Ascending aorta (tissue), 2 donors: Measurements from ENCODE around the gene AMD1. TPM values are rescaled to one million over a fixed set of nuclear protein-coding genes. Genes with fewer than 3 reads are reported as not detected.

ENCODE experiments used
- DNase-seq, 2 donors: peaks; one replicate each; pipeline ENCODE4 v3.0.0-alpha.2; 2019; ENCODE audit warnings: low spot score in 2 of 2
- H3K27ac ChIP-seq, 2 donors: fragments of 200-600 bp; sonication (generic); one replicate each; pipeline ENCODE4 v1.5.1; 2016 to 2017; ENCODE audit warnings: mild to moderate bottlenecking in 1 of 2
- H3K27me3 ChIP-seq: fragments of 200-600 bp; sonication (generic); one replicate; pipeline ENCODE4 v1.5.1; 2017
- H3K36me3 ChIP-seq, 2 donors: fragments of 200-600 bp; sonication (generic); one replicate each; pipeline ENCODE4 v1.5.1; 2016
- H3K4me1 ChIP-seq, 2 donors: fragments of 200-600 bp; sonication (generic); one replicate each; pipeline ENCODE4 v1.5.1; 2016 to 2017; ENCODE audit warnings: mild to moderate bottlenecking in 1 of 2
- H3K4me3 ChIP-seq, 2 donors: fragments of 200-600 bp; sonication (generic); one replicate each; pipeline ENCODE4 v1.5.1; 2016 to 2017; ENCODE audit warnings: mild to moderate bottlenecking in 1 of 2
- H3K9me3 ChIP-seq, 2 donors: fragments of 200-600 bp; sonication (generic); one replicate each; pipeline ENCODE4 v1.5.1; 2016
- CTCF ChIP-seq, 3 experiments: fragments of 200-600 bp in 2 of 3; fragments of 450-650 bp in 1 of 3; sonication (generic) in 2 of 3; IDR thresholded peaks; one replicate each; pipeline ENCODE4 v1.5.1; 2016 to 2019; ENCODE audit warnings: antibody characterized with exemption in 3 of 3, mild to moderate bottlenecking in 1 of 3, moderate library complexity in 1 of 3
- intact Hi-C: fragments of 100-400 bp; cut with DNase I; formaldehyde crosslinking; loops from one replicate; pipeline ENCODE4 v1.15.1; 2023
- total RNA-seq: library from RNA; depleted of rRNA; stranded (reverse); fragments of >200 nt; gene quantifications from one replicate; pipeline ENCODE4 v1.1.0, GENCODE V29; 2016

Gene AMD1
- total RNA-seq, 1 donor from 2014 or later: 19.1 TPM

DNA sequence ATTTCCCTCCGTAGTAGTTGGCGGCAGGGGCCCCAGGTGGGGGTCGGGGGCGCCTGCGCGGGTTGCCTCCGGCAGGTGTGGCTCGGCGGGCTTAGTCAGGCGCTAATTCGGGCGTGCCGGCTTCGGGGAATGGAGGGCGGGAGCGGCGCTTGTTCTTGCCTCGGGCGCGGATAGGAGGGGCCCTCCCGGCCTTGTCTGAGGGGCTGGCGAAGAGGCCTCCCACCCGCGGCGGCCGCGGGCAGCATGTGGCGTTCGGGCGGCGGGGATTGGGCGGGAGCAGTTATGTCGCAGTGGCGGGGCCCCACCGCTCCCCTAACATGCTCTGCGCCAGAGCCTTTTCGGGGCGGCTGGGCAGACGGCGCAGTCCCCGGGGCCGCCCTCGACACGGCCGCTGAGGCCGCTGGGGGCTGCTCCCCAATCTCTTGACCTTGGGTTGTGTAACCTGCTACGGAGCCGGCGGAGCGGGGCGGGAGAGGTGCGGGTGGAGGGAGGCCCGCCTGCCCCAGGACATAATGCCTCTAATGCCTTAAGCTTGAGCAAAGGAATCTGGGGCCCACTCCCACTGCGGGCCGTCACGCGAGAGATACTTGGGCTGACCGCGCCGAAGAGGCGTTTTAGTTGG lies 1.1 kb downstream of the AMD1 start:
- H3K4me1 ChIP-seq: peaks cover 0 to 29% of the 10 kb centered on the region in 2 donors

DNA sequence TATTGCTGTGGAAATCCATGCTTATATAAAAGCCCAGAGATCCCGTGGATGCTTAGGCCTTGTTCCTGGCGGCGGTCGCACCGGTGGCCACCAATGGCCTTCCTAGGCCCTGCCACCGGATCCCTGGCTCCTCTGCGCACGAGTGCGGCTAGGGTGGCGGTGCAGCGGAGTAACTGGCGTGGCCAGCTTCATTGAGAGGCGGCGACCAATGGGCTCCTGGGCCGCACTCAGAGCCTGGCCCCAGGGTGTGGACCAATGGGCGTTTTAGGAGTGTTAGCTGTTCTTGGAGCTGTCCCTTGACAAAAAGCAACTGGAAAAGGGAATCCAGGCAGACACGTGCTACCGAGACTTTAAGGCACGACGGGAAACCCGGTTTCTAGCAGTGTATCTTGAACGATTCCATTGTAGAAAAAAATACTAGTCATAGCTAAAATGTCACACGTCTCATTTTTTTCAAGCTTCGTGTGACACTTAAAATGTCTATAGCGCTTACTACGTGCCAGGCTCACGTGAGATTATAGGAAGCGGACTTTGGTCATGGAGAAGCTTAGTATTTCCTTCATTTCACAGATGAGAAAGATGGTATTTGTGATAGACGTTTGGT lies 1.7 kb downstream of the AMD1 start:
- no peaks in the 10 kb centered on the region for H3K27me3 ChIP-seq
- peaks cover 0 to 29% of the 10 kb centered on the region in 2 donors for H3K4me1 ChIP-seq
- DNase-seq: peak; percentile 74 to 95
- no peaks in the 10 kb centered on the region for H3K36me3 ChIP-seq
- no peaks in the 10 kb centered on the region for H3K9me3 ChIP-seq
- intact Hi-C loops: loop anchor here (5.0 to 10.0 kb wide), 4 partner anchors 106 to 1181 kb away; partner anchors contain the start of genes AK9, CDC40, FIG4 and RPF2
- TF ChIP-seq CTCF (IDR thresholded peaks at IDR 0.05): no peak
- peak overlapping the region; percentile 81 to 95 for H3K4me3 ChIP-seq
- H3K27ac ChIP-seq: peak overlapping the region; percentile 95 to 96

More for the DNA sequence above, 1.1 kb downstream of the AMD1 start:
- Histone ChIP-seq H3K27ac (peak overlapping the region; percentile 95 to 96), H3K36me3 (no peaks in the 10 kb centered on the region), H3K9me3 (no peaks in the 10 kb centered on the region), H3K4me3 (peak overlapping the region; percentile 81 to 95), H3K27me3 (no peaks in the 10 kb centered on the region)
- intact Hi-C loops: loop anchor here (2.0 to 10.0 kb wide), 5 partner anchors 83 to 1181 kb away; partner anchors contain the start of genes AK9, CDC40, FIG4 and GTF3C6
- TF ChIP-seq CTCF (IDR thresholded peaks at IDR 0.05): no peak
- DNase-seq: peak in 1 of 2 donors; percentile 81

DNA sequence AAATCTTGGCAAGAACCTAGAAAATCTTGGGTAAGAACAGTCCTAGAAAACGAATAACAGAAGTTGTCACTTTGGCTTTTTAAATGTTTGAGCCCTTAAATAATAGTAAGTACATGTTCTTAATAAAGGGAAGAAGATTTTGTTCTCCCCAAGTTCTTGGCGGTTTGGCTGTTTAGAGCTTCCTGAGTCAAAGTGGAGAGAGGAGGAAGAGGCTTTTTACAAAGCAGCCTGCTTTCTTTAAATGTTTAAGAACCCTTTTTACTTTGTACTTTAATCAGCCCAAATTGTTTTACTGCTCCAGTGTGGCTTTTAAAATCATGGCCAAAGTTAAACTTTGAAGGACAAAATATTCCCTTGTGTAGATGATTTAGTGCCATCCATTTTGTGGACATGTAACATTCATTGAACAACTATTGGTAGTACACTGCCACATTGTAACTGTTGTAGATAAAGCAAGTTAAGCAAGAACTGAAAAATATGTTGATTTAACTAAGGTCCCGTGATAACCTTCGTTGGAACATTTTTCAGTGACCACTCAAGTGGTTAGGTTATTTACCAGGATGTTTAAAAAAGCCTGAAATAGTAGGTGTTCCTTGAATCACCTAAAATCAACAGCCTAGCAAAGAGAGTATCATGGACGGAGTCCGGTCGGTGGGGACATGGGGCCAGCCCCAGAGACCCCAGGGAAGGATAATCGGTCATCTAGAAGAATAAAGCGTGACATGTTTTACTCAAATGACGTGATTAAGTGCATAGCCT lies 2.4 kb downstream of the AMD1 start:
- intact Hi-C loops: loop anchor here (5.0 to 10.0 kb wide), 4 partner anchors 105 to 1182 kb away; partner anchors contain the start of genes AK9, CDC40, FIG4 and RPF2
- no peak for TF ChIP-seq CTCF (IDR thresholded peaks at IDR 0.05)
- peak overlapping the region; percentile 95 to 96 for H3K27ac ChIP-seq

GRCh38 chr6:110877569-110877968 lies 3.0 kb downstream of the AMD1 start:
- Histone ChIP-seq H3K36me3 (no peaks in the 10 kb centered on the region), H3K27ac (peak overlapping the region; percentile 95 to 96), H3K4me3 (peak overlapping the region in 1 of 2 donors; percentile 95), H3K4me1 (peaks cover 0 to 37% of the 10 kb centered on the region in 2 donors), H3K9me3 (no peaks in the 10 kb centered on the region), H3K27me3 (no peaks in the 10 kb centered on the region)
- TF ChIP-seq CTCF (IDR thresholded peaks at IDR 0.05): no peak
- intact Hi-C loops: loop anchor here (5.0 to 10.0 kb wide), 4 partner anchors 105 to 1183 kb away; partner anchors contain the start of genes AK9, CDC40, FIG4 and RPF2
- DNase-seq: no peak

More for the DNA sequence above, 2.4 kb downstream of the AMD1 start:
- no peak for DNase-seq
- H3K27me3 ChIP-seq: no peaks in the 10 kb centered on the region
- H3K4me1 ChIP-seq: peaks cover 0 to 32% of the 10 kb centered on the region in 2 donors
- H3K4me3 ChIP-seq: peak overlapping the region; percentile 81 to 95
- no peaks in the 10 kb centered on the region for H3K36me3 ChIP-seq
- H3K9me3 ChIP-seq: no peaks in the 10 kb centered on the region

GRCh38 chr6:110878751-110879522 lies 4.4 kb downstream of the AMD1 start:
- Histone ChIP-seq H3K9me3 (no peaks in the 10 kb centered on the region), H3K36me3 (no peaks in the 10 kb centered on the region), H3K4me1 (peaks cover 0 to 43% of the 10 kb centered on the region in 2 donors), H3K4me3 (no peak overlapping the region), H3K27me3 (no peaks in the 10 kb centered on the region), H3K27ac (no peak overlapping the region)
- intact Hi-C loops: loop anchor here (5.0 to 10.0 kb wide), 4 partner anchors 103 to 1184 kb away; partner anchors contain the start of genes AK9, CDC40, FIG4 and RPF2
- no peak for DNase-seq
- TF ChIP-seq CTCF (IDR thresholded peaks at IDR 0.05): no peak
